SH-SY5Y (cell line): ENCODE results near the gene HYDIN.

Experiments
- GATA2 ChIP-seq: IDR thresholded peaks from 2 replicates; pipeline ENCODE4 v1.6.1; 2011; ENCODE audit warnings: mild to moderate bottlenecking, low read depth, low read length
- GATA3 ChIP-seq: IDR thresholded peaks from 2 replicates; pipeline ENCODE4 v1.6.1; 2011; ENCODE audit warnings: low read depth, mild to moderate bottlenecking, low read length, moderate library complexity

DNA sequence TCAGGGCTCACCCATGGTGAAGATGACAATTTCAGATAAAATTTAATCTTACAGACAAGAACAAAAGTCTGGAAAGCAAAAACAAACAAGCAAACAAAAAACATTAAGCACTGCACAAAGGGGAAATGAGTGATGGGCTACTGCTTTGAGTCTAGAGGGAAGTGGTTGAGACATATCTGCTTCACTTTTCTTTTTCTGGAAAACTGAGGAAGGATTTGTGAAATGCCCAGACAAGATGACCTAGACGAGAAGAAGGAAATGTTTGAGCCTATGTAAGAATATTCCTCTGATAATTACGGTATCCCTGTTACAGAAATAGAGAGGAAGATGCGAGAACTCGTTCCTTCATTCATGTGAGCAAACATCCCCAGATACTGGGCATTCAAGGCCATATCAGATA lies 11.5 kb upstream of the HYDIN start:
- TF ChIP-seq GATA3 (no peak), GATA2 (no peak)
